Endothelial cell of umbilical vein (primary cell): ENCODE data around the gene FOXP1. TPM values are rescaled to one million over a fixed set of nuclear protein-coding genes. Genes with fewer than 3 reads are reported as not detected.

ENCODE experiments used
- BruUV-seq: library from RNA; stranded (reverse); fragments of 400-500 nt; replicated peaks from 2 replicates; lab custom pipeline; 2021; lab: Mats Ljungman, UMichigan
- CTCF ChIA-PET: fragments of 300-600, 350-600 bp; sonication (Branson Sonifier 250); formaldehyde crosslinking; loops from one replicate; lab custom pipeline; 2021; ENCODE audit warnings: antibody characterized with exemption, inconsistent platforms; lab: Charles Lee
- POLR2A ChIA-PET: fragments of 300-600, 350-600 bp; sonication (Branson Sonifier 250); formaldehyde crosslinking; loops from one replicate; lab custom pipeline; 2021; ENCODE audit warnings: antibody characterized with exemption, inconsistent platforms; lab: Charles Lee
- DNase-seq: peaks from one replicate; pipeline ENCODE4 v3.0.0-alpha.2; 2011; ENCODE audit warnings: low read depth, low spot score
- FAIRE-seq: peaks from 2 replicates; lab custom pipeline; 2011; peaks lifted over from hg19 to GRCh38; lab: Jason Lieb, UNC
- H2AFZ ChIP-seq: 2 replicates; pipeline ENCODE4 v1.6.0; 2012; ENCODE audit warnings: low read depth, low read length, control low read depth, inconsistent platforms
- H3K27ac ChIP-seq: 2 replicates; pipeline ENCODE4 v1.5.1; 2011; ENCODE audit warnings: low read depth, mild to moderate bottlenecking, control low read depth, low read length, moderate library complexity; ENCODE audit not compliant: insufficient read depth
- H3K27me3 ChIP-seq, 2 experiments: 2 replicates each; pipeline versions ENCODE4 v1.6.0 to v1.6.1; 2011; ENCODE audit warnings: low read length in 2 of 2, mixed read lengths in 1 of 2; ENCODE audit not compliant: control insufficient read depth in 2 of 2, insufficient read depth in 2 of 2
- H3K36me3 ChIP-seq, 2 experiments: 2 replicates in 1 of 2; 3 replicates in 1 of 2; pipeline ENCODE4 v1.5.1; 2011; ENCODE audit warnings: low read length in 2 of 2, mild to moderate bottlenecking in 1 of 2, moderate library complexity in 1 of 2; ENCODE audit not compliant: control insufficient read depth in 2 of 2, insufficient read depth in 2 of 2; ENCODE audit errors: extremely low read depth in 1 of 2
- H3K4me1 ChIP-seq: 3 replicates; pipeline ENCODE4 v1.5.1; 2011; ENCODE audit warnings: mild to moderate bottlenecking, low read length; ENCODE audit not compliant: control insufficient read depth, insufficient read depth; ENCODE audit errors: extremely low read depth
- H3K4me2 ChIP-seq: 2 replicates; pipeline ENCODE4 v1.6.1; 2011; ENCODE audit warnings: low read length, control low read depth, mixed read lengths; ENCODE audit not compliant: insufficient read depth
- H3K4me3 ChIP-seq, 3 experiments: fragments of 200-600 bp in 1 of 3; sonication (generic), shearing (Covaris generic) in 1 of 3; replicated peaks in 1 of 3; 2 replicates each; pipeline ENCODE4 v1.5.1; 2011 to 2016; ENCODE audit warnings: control low read depth in 3 of 3, low read length in 3 of 3, mild to moderate bottlenecking in 2 of 3, inconsistent platforms in 1 of 3, low read depth in 1 of 3, moderate library complexity in 1 of 3; ENCODE audit not compliant: insufficient read depth in 1 of 3
- H3K79me2 ChIP-seq: 2 replicates; pipeline ENCODE4 v1.6.0; 2012; ENCODE audit warnings: low read length, inconsistent platforms; ENCODE audit not compliant: control insufficient read depth, insufficient read depth
- H3K9ac ChIP-seq: replicated peaks from 2 replicates; pipeline ENCODE3; 2011; ENCODE audit warnings: low read length, control low read depth; ENCODE audit not compliant: insufficient read depth; ENCODE audit errors: extremely low read depth
- H3K9me1 ChIP-seq: replicated peaks from 3 replicates; pipeline ENCODE4 v1.6.0; 2011; ENCODE audit warnings: mild to moderate bottlenecking, low read length; ENCODE audit not compliant: control insufficient read depth, insufficient read depth; ENCODE audit errors: extremely low read depth
- H3K9me3 ChIP-seq: replicated peaks from 2 replicates; pipeline ENCODE4 v1.5.1; 2012; ENCODE audit warnings: low read length, inconsistent platforms; ENCODE audit not compliant: control insufficient read depth, insufficient read depth
- H4K20me1 ChIP-seq: replicated peaks from 2 replicates; pipeline ENCODE3; 2011; ENCODE audit warnings: mild to moderate bottlenecking, low read length; ENCODE audit not compliant: control insufficient read depth, insufficient read depth; ENCODE audit errors: extremely low read depth
- EZH2 ChIP-seq: IDR thresholded peaks from 2 replicates; pipeline ENCODE4 v1.6.1; 2012; ENCODE audit warnings: borderline replicate concordance, low read depth, mild to moderate bottlenecking, moderate library complexity, low read length, inconsistent platforms; ENCODE audit not compliant: severe bottlenecking
- FOS ChIP-seq: IDR thresholded peaks from 2 replicates; pipeline ENCODE4 v1.6.1; 2011; ENCODE audit warnings: mild to moderate bottlenecking, low read length, moderate library complexity, borderline replicate concordance; ENCODE audit not compliant: insufficient read depth
- GATA2 ChIP-seq: IDR thresholded peaks from 2 replicates; pipeline ENCODE4 v1.7.0; 2011; ENCODE audit warnings: low read depth, mild to moderate bottlenecking, moderate library complexity, mixed read lengths, low read length; ENCODE audit not compliant: insufficient read length, insufficient read depth
- JUN ChIP-seq: IDR thresholded peaks from 2 replicates; pipeline ENCODE4 v1.6.1; 2011; ENCODE audit warnings: borderline replicate concordance, low read depth; ENCODE audit not compliant: insufficient read length, insufficient read depth
- MAX ChIP-seq: IDR thresholded peaks from 2 replicates; pipeline ENCODE4 v1.6.1; 2011; ENCODE audit not compliant: insufficient read depth, insufficient read length
- MYC ChIP-seq: IDR thresholded peaks from one replicate; pipeline ENCODE4 v1.6.1; 2011; ENCODE audit warnings: mild to moderate bottlenecking, low read depth, low read length
- POLR2A ChIP-seq: IDR thresholded peaks from 2 replicates; pipeline ENCODE4 v1.6.1; 2012; ENCODE audit warnings: low read depth, mild to moderate bottlenecking, control low read depth, low read length
- POLR2AphosphoS5 ChIP-seq: IDR thresholded peaks from 2 replicates; pipeline ENCODE4 v1.6.1; 2012; ENCODE audit warnings: low read depth, mild to moderate bottlenecking, control low read depth, low read length, moderate library complexity; ENCODE audit not compliant: insufficient read depth
- dilution Hi-C: fragments of 300-500 bp; cut with MboI; formaldehyde crosslinking; loops from one replicate; pipeline ENCODE4 v1.15.0; 2019; ENCODE audit warnings: low sequenced_read_pairs; ENCODE audit not compliant: extremely low pct_ligation_motif_present
- intact Hi-C: fragments of 100-400 bp; cut with micrococcal nuclease; formaldehyde crosslinking; loops from one replicate; pipeline ENCODE4 v1.10.0; 2022
- polyA plus RNA-seq, 4 experiments: library from polyadenylated mRNA; depleted of rRNA in 3 of 4; stranded (reverse) in 3 of 4; unstranded in 1 of 4; fragments of >200 nt; gene quantifications; 2 replicates each; pipeline versions ENCODE4 v1.2.1 to v1.2.3, GENCODE V29; 2011 to 2012; ENCODE audit warnings: missing spikeins in 1 of 4
- total RNA-seq: library from RNA; stranded (reverse); gene quantifications from 2 replicates; pipeline ENCODE4 v1.2.3, GENCODE V29; 2021
- TF ChIP-seq, protein P1 (sequence below), 2 donors: IDR thresholded peaks; 1 replicate in 1 of 2; 2 replicates in 1 of 2; pipeline ENCODE4 v1.5.1; 2011; ENCODE audit warnings: low read length in 2 of 2, mild to moderate bottlenecking in 2 of 2, moderate library complexity in 2 of 2, control low read depth in 1 of 2, inconsistent platforms in 1 of 2, low read depth in 1 of 2; ENCODE audit not compliant: insufficient read depth in 1 of 2; ENCODE audit errors: extremely low read depth in 1 of 2

FOXP1 gene
- total and polyA plus RNA-seq, 2 donors (not counting 3 experiments of a cell fraction or from before 2014, with no cell fraction given): 41.0 to 107 TPM

DNA sequence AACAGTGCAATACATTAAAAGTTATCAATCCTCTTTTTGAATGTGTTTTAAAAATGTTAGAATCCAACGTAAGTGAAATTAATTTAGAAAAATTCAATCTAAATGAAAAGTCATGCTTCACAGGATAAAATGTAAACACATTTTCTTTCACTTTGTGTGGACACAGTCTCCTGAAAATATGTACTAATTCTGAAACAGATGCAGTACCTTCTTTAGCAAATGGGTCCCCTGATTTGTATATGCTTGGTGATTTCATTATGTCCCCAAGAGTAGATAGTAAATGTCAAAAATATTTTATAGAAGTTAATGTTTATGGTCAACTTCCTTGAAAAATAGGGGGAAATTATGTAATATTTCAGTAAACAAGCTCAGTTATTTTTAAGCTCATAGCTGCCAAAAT is 28.9 kb downstream of the FOXP1 start:
- Histone ChIP-seq H3K9me3 (no peaks in the 10 kb centered on the region), H3K27me3 (no peaks in the 10 kb centered on the region), H3K27ac (no peak overlapping the region), H3K4me1 (peaks cover 17% of the 10 kb centered on the region), H3K9me1 (no peaks in the 10 kb centered on the region), H3K4me2 (no peak overlapping the region), H4K20me1 (no peaks in the 10 kb centered on the region), H3K79me2 (no peaks in the 10 kb centered on the region), H3K9ac (no peak overlapping the region), H2AFZ (no peak overlapping the region), H3K36me3 (no peaks in the 10 kb centered on the region), H3K4me3 (no peak overlapping the region)
- intact Hi-C loops: no loop called here
- BruUV-seq: no TSS peak
- dilution Hi-C loops: no loop called here
- FAIRE-seq (no peak), DNase-seq (no peak)
- CTCF ChIA-PET: interaction anchor here (1.2 to 1.3 kb wide), 2 partner anchors 21 to 44 kb away, joined by 3 read pairs; no protein-coding TSS in a partner anchor
- TF ChIP-seq MAX (no peak), POLR2AphosphoS5 (no peak), JUN (no peak), POLR2A (no peak), GATA2 (no peak), MYC (no peak), EZH2 (no peak), FOS (no peak)
- TF ChIP-seq, protein P1, sequence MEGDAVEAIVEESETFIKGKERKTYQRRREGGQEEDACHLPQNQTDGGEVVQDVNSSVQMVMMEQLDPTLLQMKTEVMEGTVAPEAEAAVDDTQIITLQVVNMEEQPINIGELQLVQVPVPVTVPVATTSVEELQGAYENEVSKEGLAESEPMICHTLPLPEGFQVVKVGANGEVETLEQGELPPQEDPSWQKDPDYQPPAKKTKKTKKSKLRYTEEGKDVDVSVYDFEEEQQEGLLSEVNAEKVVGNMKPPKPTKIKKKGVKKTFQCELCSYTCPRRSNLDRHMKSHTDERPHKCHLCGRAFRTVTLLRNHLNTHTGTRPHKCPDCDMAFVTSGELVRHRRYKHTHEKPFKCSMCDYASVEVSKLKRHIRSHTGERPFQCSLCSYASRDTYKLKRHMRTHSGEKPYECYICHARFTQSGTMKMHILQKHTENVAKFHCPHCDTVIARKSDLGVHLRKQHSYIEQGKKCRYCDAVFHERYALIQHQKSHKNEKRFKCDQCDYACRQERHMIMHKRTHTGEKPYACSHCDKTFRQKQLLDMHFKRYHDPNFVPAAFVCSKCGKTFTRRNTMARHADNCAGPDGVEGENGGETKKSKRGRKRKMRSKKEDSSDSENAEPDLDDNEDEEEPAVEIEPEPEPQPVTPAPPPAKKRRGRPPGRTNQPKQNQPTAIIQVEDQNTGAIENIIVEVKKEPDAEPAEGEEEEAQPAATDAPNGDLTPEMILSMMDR (IDR thresholded peaks at IDR 0.05; ENCODE audit: extremely low read depth in 1 of 2, insufficient read depth in 1 of 2, low read depth in 1 of 2, low read length in 2 of 2): no peak
- POLR2A ChIA-PET: interaction anchor here (0.5 kb wide), 1 partner anchor 44 kb away, joined by 3 read pairs; no protein-coding TSS in a partner anchor
